Mucosa of descending colon (tissue), 3 donors: Measurements from ENCODE around the gene ABCC8. TPM values are rescaled to one million over a fixed set of nuclear protein-coding genes. Genes with fewer than 3 reads are reported as not detected.

ENCODE experiments used
- ATAC-seq: fragments of 200-7000 bp; cut with Tn5 transposase; one replicate; pipeline ENCODE4 v1.9.1; 2020; ENCODE audit warnings: mild to moderate bottlenecking, moderate library complexity
- DNase-seq, 3 donors: peaks; one replicate each; pipeline ENCODE4 v3.0.0-alpha.2; 2020
- H3K36me3 ChIP-seq: fragments of 200-600 bp; one replicate; pipeline ENCODE4 v1.8.0; 2021; ENCODE audit warnings: low read depth, mild to moderate bottlenecking
- H3K4me1 ChIP-seq: fragments of 200-600 bp; one replicate; pipeline ENCODE4 v1.8.0; 2021; ENCODE audit warnings: low read depth, mild to moderate bottlenecking
- H3K4me3 ChIP-seq: fragments of 200-600 bp; one replicate; pipeline ENCODE4 v1.8.0; 2021; ENCODE audit warnings: mild to moderate bottlenecking
- H3K9me3 ChIP-seq: fragments of 200-600 bp; one replicate; pipeline ENCODE4 v1.8.0; 2021; ENCODE audit warnings: mild to moderate bottlenecking
- CTCF ChIP-seq: fragments of 200-600 bp; IDR thresholded peaks from one replicate; pipeline ENCODE4 v1.8.0; 2022; ENCODE audit warnings: antibody characterized with exemption, mild to moderate bottlenecking
- intact Hi-C, 2 donors: fragments of 100-400 bp; cut with DNase I in 1 of 2; cut with micrococcal nuclease in 1 of 2; formaldehyde crosslinking; loops; one replicate each; pipeline versions ENCODE4 v1.11.0 to v1.11.1; 2022; cut with DNase I, micrococcal nuclease
- total RNA-seq, 3 donors: library from RNA; stranded (reverse); fragmentation: NEBNext Ultra II Directional in 2 of 3; extraction: Animal tissue kit (Norgen Biotek cat#: 25700) in 2 of 3; gene quantifications; one replicate each; pipeline versions ENCODE4 v1.2.1 to v1.2.4, GENCODE V29; 2021 to 2023
- donor health status: DM: no; HTN: no; CAD: no; lungs with moderate emphysema.
- donor health status: DM: no; HTN: no; CAD: no.
- donor health status: DM: no; HTN: yes; CAD: no.

ABCC8 gene
- total RNA-seq, 3 donors from 2014 or later, result 2.2 to 4.1 (median 3.3) TPM

- Histone ChIP-seq H3K4me3 (no peak overlapping the region), H3K4me1 (no peaks in the 10 kb centered on the region)
- no peak for ATAC-seq
Measured at GRCh38 chr11:17443423-17443822, 33.2 kb downstream of the ABCC8 start.

GRCh38 chr11:17443000-17443399 lies 33.6 kb downstream of the ABCC8 start:
- no peaks in the 10 kb centered on the region for H3K36me3 ChIP-seq
- ATAC-seq, result no peak
- H3K4me1 ChIP-seq, result no peaks in the 10 kb centered on the region
- TF ChIP-seq CTCF, result no peak
- DNase-seq, result no peak
- no peaks in the 10 kb centered on the region for H3K9me3 ChIP-seq
- no peak overlapping the region for H3K4me3 ChIP-seq
- intact Hi-C loops, result no loop called here

More at GRCh38 chr11:17443423-17443822, 33.2 kb downstream of the ABCC8 start:
- intact Hi-C loops, result no loop called here
- Histone ChIP-seq H3K9me3 (no peaks in the 10 kb centered on the region), H3K36me3 (no peaks in the 10 kb centered on the region)
- no peak for TF ChIP-seq CTCF
- no peak for DNase-seq

GRCh38 chr11:17439316-17439782 lies 37.3 kb downstream of the ABCC8 start:
- no peak overlapping the region for H3K4me3 ChIP-seq
- no peaks in the 10 kb centered on the region for H3K4me1 ChIP-seq
- intact Hi-C loops, result no loop called here
- peak; percentile 48 for ATAC-seq
- no peaks in the 10 kb centered on the region for H3K36me3 ChIP-seq
- H3K9me3 ChIP-seq, result no peaks in the 10 kb centered on the region
- no peak for DNase-seq
- no peak for TF ChIP-seq CTCF

- TF ChIP-seq CTCF, result no peak
- ATAC-seq (no peak), DNase-seq (no peak)
- H3K36me3 ChIP-seq, result no peaks in the 10 kb centered on the region
- H3K4me3 ChIP-seq, result no peak overlapping the region
- H3K9me3 ChIP-seq, result no peaks in the 10 kb centered on the region
- intact Hi-C loops, result no loop called here
- no peaks in the 10 kb centered on the region for H3K4me1 ChIP-seq
Measured at GRCh38 chr11:17437366-17437765, 39.3 kb downstream of the ABCC8 start.

GRCh38 chr11:17434108-17434507 lies 42.5 kb downstream of the ABCC8 start:
- no peak for TF ChIP-seq CTCF
- no peaks in the 10 kb centered on the region for H3K36me3 ChIP-seq
- no peaks in the 10 kb centered on the region for H3K4me1 ChIP-seq
- DNase-seq, result no peak
- no peak overlapping the region for H3K4me3 ChIP-seq
- no peak for ATAC-seq
- intact Hi-C loops, result no loop called here
- H3K9me3 ChIP-seq, result no peaks in the 10 kb centered on the region

- no peaks in the 10 kb centered on the region for H3K36me3 ChIP-seq
- no peaks in the 10 kb centered on the region for H3K4me1 ChIP-seq
- DNase-seq, result no peak
- no peaks in the 10 kb centered on the region for H3K9me3 ChIP-seq
- intact Hi-C loops, result no loop called here
- H3K4me3 ChIP-seq, result no peak overlapping the region
- no peak for TF ChIP-seq CTCF
- ATAC-seq, result no peak
Measured at GRCh38 chr11:17432002-17432401, 44.6 kb downstream of the ABCC8 start.
